ENCODE measurements around the gene DYRK3. TPM values are rescaled to one million over a fixed set of nuclear protein-coding genes. Genes with fewer than 3 reads are reported as not detected.
A peak's percentile ranks its signal among the peaks of the same experiment; 100 is the strongest.

Gene DYRK3
- 12.6 TPM for polyA plus RNA-seq (2013, experiment 1 of 2)
- 10.4 TPM for polyA plus RNA-seq (2013, experiment 2 of 2)

GRCh38 chr1:206635080-206635977 is at the start of gene DYRK3:
TSS of gene DYRK3 (plus strand) at chr1:206635536. CDS start at chr1:206635704, 168 bp downstream.
- WGBS, 2 experiments (ENCODE audit: insufficient coverage in 2 of 2) = 1 to 2% methylated on average over 58 to 66 of the region's 84 CpGs
- peak within 1 kb of the TSS; percentile 62 for H3K27ac ChIP-seq (ENCODE audit: low read depth, low read length, severe bottlenecking)

GRCh38 chr1:206586501-206587445 is 48.6 kb upstream of the DYRK3 start:
- Histone ChIP-seq H3K4me1 (ENCODE audit: control insufficient read depth, insufficient read depth, low read length, poor library complexity, severe bottlenecking) (peaks cover 5% of the 10 kb centered on the region), H3K27ac (ENCODE audit: low read depth, low read length, severe bottlenecking) (no peak overlapping the region), H3K9me3 (ENCODE audit: control insufficient read depth, low read length) (no peaks in the 10 kb centered on the region), H3K36me3 (ENCODE audit: control insufficient read depth, insufficient read depth, low read length) (peaks cover 20% of the 10 kb centered on the region), H3K4me3 (ENCODE audit: extremely low read depth, insufficient read depth, low read length, poor library complexity, severe bottlenecking) (no peak overlapping the region)
- WGBS, 2 experiments (ENCODE audit: insufficient coverage in 2 of 2) = 76 to 87% methylated on average over 3 to 7 of the region's 13 CpGs

More at GRCh38 chr1:206635080-206635977, at the start of gene DYRK3:
- Histone ChIP-seq H3K36me3 (ENCODE audit: control insufficient read depth, insufficient read depth, low read length) (peaks cover 23% of the 10 kb centered on the region), H3K9me3 (ENCODE audit: control insufficient read depth, low read length) (no peaks in the 10 kb centered on the region), H3K4me1 (ENCODE audit: control insufficient read depth, insufficient read depth, low read length, poor library complexity, severe bottlenecking) (peaks cover 7% of the 10 kb centered on the region), H3K4me3 (ENCODE audit: extremely low read depth, insufficient read depth, low read length, poor library complexity, severe bottlenecking) (peak within 1 kb of the TSS; percentile 85)

DNA sequence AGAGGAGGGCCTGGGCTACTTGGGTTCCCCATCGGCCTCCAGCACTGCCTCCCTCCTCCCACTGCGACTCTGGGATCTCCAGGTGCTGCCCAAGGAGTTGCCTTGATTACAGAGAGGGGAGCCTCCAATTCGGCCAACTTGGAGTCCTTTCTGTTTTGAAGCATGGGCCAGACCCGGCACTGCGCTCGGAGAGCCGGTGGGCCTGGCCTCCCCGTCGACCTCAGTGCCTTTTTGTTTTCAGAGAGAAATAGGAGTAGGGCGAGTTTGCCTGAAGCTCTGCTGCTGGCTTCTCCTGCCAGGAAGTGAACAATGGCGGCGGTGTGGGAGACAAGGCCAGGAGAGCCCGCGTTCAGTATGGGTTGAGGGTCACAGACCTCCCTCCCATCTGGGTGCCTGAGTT is 47.4 kb upstream of the DYRK3 start:
- Histone ChIP-seq H3K36me3 (ENCODE audit: control insufficient read depth, insufficient read depth, low read length) (peaks cover 30% of the 10 kb centered on the region), H3K27ac (ENCODE audit: low read depth, low read length, severe bottlenecking) (no peak overlapping the region), H3K4me3 (ENCODE audit: extremely low read depth, insufficient read depth, low read length, poor library complexity, severe bottlenecking) (no peak overlapping the region), H3K9me3 (ENCODE audit: control insufficient read depth, low read length) (no peaks in the 10 kb centered on the region), H3K4me1 (ENCODE audit: control insufficient read depth, insufficient read depth, low read length, poor library complexity, severe bottlenecking) (peaks cover 5% of the 10 kb centered on the region)
- 90 to 91% methylated on average over 9 to 12 of the region's 14 CpGs for WGBS, 2 experiments (ENCODE audit: insufficient coverage in 2 of 2)

DNA sequence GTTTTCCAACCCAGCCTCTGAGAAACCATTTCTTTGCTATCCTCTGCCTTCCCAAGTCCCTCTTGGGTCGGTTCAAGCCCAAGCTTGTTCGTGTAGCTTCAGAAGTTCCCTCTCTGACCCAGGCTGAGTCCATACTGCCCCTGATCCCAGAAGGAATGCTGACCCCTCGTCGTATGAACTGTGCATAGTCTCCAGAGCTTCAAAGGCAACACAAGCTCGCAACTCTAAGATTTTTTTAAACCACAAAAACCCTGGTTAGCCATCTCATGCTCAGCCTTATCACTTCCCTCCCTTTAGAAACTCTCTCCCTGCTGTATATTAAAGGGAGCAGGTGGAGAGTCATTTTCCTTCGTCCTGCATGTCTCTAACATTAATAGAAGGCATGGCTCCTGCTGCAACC is 46.8 kb upstream of the DYRK3 start:
- Histone ChIP-seq H3K27ac (ENCODE audit: low read depth, low read length, severe bottlenecking) (no peak overlapping the region), H3K4me3 (ENCODE audit: extremely low read depth, insufficient read depth, low read length, poor library complexity, severe bottlenecking) (no peak overlapping the region), H3K4me1 (ENCODE audit: control insufficient read depth, insufficient read depth, low read length, poor library complexity, severe bottlenecking) (peaks cover 5% of the 10 kb centered on the region), H3K36me3 (ENCODE audit: control insufficient read depth, insufficient read depth, low read length) (peaks cover 35% of the 10 kb centered on the region), H3K9me3 (ENCODE audit: control insufficient read depth, low read length) (no peaks in the 10 kb centered on the region)
- WGBS, 2 experiments (ENCODE audit: insufficient coverage in 2 of 2) = 81 to 97% methylated on average over 2 to 6 of the region's 6 CpGs

DNA sequence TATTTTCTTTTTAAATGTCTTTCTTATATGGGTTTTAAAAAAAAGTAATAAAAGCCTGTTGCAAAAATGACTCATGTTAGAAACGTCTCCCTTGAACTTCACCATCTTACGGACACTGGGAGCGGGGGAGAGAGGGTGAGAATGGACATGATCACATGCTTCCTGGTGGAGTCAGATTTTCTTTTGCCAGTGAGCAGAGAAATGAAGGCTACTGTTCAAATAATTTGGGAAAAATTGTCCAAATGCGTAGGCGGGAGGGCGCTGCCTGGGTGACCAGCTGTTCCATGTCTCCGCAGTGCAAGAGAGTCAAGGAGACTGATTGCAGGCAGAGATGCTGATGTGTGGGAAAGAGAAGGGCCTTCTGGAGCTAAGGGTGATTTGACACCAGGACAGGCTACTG is 46.1 kb upstream of the DYRK3 start:
- H3K9me3 ChIP-seq (ENCODE audit: control insufficient read depth, low read length) = no peaks in the 10 kb centered on the region
- WGBS, 2 experiments (ENCODE audit: insufficient coverage in 2 of 2) = 94 to 98% methylated on average over 7 of the region's 7 CpGs
- peaks cover 41% of the 10 kb centered on the region for H3K36me3 ChIP-seq (ENCODE audit: control insufficient read depth, insufficient read depth, low read length)
- H3K4me1 ChIP-seq (ENCODE audit: control insufficient read depth, insufficient read depth, low read length, poor library complexity, severe bottlenecking) = peaks cover 5% of the 10 kb centered on the region
- H3K4me3 ChIP-seq (ENCODE audit: extremely low read depth, insufficient read depth, low read length, poor library complexity, severe bottlenecking) = no peak overlapping the region
- H3K27ac ChIP-seq (ENCODE audit: low read depth, low read length, severe bottlenecking) = no peak overlapping the region

DNA sequence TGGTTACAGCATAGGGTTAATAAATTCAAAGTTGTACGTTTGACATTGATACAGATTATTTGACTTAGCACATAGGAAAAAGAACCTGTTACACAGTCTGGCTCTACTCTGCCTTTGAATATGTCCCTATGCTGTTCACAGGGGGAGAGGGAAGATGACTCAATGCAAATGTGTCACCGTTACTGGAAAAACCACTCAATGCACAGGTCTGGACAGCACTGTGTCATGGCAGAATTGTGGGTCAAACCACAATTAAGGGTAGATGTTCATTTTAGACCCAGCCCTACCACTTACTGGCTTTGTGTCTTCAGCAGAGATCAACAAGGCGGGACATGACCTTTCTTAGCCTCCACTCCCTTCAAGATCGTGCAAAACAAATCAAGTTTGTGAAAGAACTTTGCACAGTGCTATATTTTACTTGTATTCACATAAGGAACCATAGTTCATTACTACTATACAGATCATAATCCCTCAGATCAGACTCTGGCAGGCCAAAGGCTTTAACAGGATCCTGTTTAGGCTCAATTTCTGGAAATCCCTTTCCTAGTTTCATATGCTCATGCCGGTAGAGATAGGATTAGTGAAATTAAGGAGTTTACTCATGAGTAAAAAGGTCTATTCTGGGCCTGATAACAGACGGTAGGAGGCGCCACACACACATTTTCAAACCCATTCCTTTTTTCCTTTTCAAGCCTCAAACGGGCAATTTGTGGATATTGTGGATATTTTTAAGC is 45.1 kb upstream of the DYRK3 start:
- Histone ChIP-seq H3K4me1 (ENCODE audit: control insufficient read depth, insufficient read depth, low read length, poor library complexity, severe bottlenecking) (peaks cover 5% of the 10 kb centered on the region), H3K27ac (ENCODE audit: low read depth, low read length, severe bottlenecking) (no peak overlapping the region), H3K4me3 (ENCODE audit: extremely low read depth, insufficient read depth, low read length, poor library complexity, severe bottlenecking) (no peak overlapping the region), H3K9me3 (ENCODE audit: control insufficient read depth, low read length) (no peaks in the 10 kb centered on the region), H3K36me3 (ENCODE audit: control insufficient read depth, insufficient read depth, low read length) (peaks cover 50% of the 10 kb centered on the region)
- 87 to 88% methylated on average over 3 to 4 of the region's 8 CpGs for WGBS, 2 experiments (ENCODE audit: insufficient coverage in 2 of 2)

DNA sequence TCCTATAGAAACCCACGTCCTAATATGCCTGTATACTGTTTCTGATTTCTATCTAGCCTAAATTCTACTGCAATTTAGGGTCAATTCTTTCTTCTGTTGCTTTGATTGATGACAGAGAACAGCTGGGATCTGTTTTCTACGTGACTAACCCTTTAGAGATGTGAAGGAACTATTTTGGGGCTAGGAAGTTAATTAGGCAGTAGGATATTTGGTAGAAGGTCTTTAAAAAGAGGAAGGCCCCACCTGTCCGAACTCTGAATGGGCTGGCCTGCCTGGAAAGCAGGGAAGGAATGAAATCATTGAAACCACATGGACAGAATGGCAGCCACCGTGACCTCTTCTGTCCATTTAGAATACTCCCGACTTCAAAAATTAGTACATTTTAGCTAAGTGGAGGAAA is 44.1 kb upstream of the DYRK3 start:
- no peak overlapping the region for H3K4me3 ChIP-seq (ENCODE audit: extremely low read depth, insufficient read depth, low read length, poor library complexity, severe bottlenecking)
- WGBS, 2 experiments (ENCODE audit: insufficient coverage in 2 of 2) = 95 to 100% methylated on average over 2 to 3 of the region's 5 CpGs
- H3K27ac ChIP-seq (ENCODE audit: low read depth, low read length, severe bottlenecking) = no peak overlapping the region
- H3K36me3 ChIP-seq (ENCODE audit: control insufficient read depth, insufficient read depth, low read length) = peaks cover 60% of the 10 kb centered on the region
- no peaks in the 10 kb centered on the region for H3K9me3 ChIP-seq (ENCODE audit: control insufficient read depth, low read length)
- H3K4me1 ChIP-seq (ENCODE audit: control insufficient read depth, insufficient read depth, low read length, poor library complexity, severe bottlenecking) = peaks cover 5% of the 10 kb centered on the region

DNA sequence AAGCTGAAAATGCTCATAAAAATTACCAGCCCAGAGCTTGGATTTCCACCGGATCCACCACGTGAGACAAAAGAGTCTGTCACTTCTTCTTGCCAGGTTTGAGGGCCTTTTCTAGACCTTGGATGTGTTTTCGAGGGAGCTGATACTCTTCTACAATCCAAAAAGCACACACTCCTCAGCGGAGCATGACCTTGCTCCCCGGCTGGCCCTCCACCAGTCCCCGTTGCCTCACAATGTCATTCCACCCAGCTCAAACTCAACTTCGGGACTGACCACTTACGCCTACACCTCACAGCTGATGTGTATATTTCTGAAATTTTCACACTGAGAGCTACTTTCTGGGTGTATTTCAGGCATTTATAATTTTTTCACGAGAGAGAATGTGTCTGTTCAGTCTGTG is 43.6 kb upstream of the DYRK3 start:
- no peaks in the 10 kb centered on the region for H3K9me3 ChIP-seq (ENCODE audit: control insufficient read depth, low read length)
- H3K27ac ChIP-seq (ENCODE audit: low read depth, low read length, severe bottlenecking) = no peak overlapping the region
- H3K4me3 ChIP-seq (ENCODE audit: extremely low read depth, insufficient read depth, low read length, poor library complexity, severe bottlenecking) = no peak overlapping the region
- WGBS, 2 experiments (ENCODE audit: insufficient coverage in 2 of 2) = 89 to 90% methylated on average over 5 to 8 of the region's 9 CpGs
- H3K4me1 ChIP-seq (ENCODE audit: control insufficient read depth, insufficient read depth, low read length, poor library complexity, severe bottlenecking) = peaks cover 5% of the 10 kb centered on the region
- H3K36me3 ChIP-seq (ENCODE audit: control insufficient read depth, insufficient read depth, low read length) = peaks cover 65% of the 10 kb centered on the region

- no peak overlapping the region for H3K4me3 ChIP-seq (ENCODE audit: extremely low read depth, insufficient read depth, low read length, poor library complexity, severe bottlenecking)
- H3K27ac ChIP-seq (ENCODE audit: low read depth, low read length, severe bottlenecking) = no peak overlapping the region
- no peaks in the 10 kb centered on the region for H3K9me3 ChIP-seq (ENCODE audit: control insufficient read depth, low read length)
- 90 to 94% methylated on average over 5 to 7 of the region's 7 CpGs for WGBS, 2 experiments (ENCODE audit: insufficient coverage in 2 of 2)
- peaks cover 5% of the 10 kb centered on the region for H3K4me1 ChIP-seq (ENCODE audit: control insufficient read depth, insufficient read depth, low read length, poor library complexity, severe bottlenecking)
- H3K36me3 ChIP-seq (ENCODE audit: control insufficient read depth, insufficient read depth, low read length) = peaks cover 66% of the 10 kb centered on the region
These were observed 41.9 kb upstream of the DYRK3 start for GRCh38 chr1:206593351-206593925.
